Uterine smooth muscle cell (primary cell): Measurements from ENCODE around the gene CHD5. TPM values are rescaled to one million over a fixed set of nuclear protein-coding genes. Genes with fewer than 3 reads are reported as not detected.

Experiments
- total RNA-seq: library from RNA; depleted of rRNA; stranded (reverse); fragments of >200 nt; gene quantifications from 2 replicates; pipeline ENCODE4 v1.2.3, GENCODE V29; 2014

Gene CHD5
- total RNA-seq, result 0.11 and 0.12 TPM in 2 replicates

GRCh38 chr1:6180268-6180706 is at the start of gene CHD5:
CHD5 (minus strand) TSS chr1:6180321; CDS start chr1:6180023, 298 bp downstream.

GRCh38 chr1:6205849-6206519 is 25.9 kb upstream of the CHD5 start, which contains the start of gene RNF207:
RNF207 (plus strand) TSS chr1:6206119; CDS start chr1:6206536, 417 bp downstream.

GRCh38 chr1:6199298-6200187 is 19.4 kb upstream of the CHD5 start, which contains the start of gene RPL22:
RPL22 (minus strand) TSS chr1:6199595; CDS start chr1:6199573, 22 bp downstream.

Other genes with a start within 250 kb of the CHD5 start
- 7.5 and 9.2 TPM in 2 replicates for gene NPHP4, start 187.9 kb downstream of the CHD5 start, total RNA-seq
- 4.4 and 6.5 TPM in 2 replicates for gene KCNAB2, start 134.4 kb downstream of the CHD5 start, total RNA-seq
- gene RPL22, start 19.3 kb upstream of the CHD5 start, total RNA-seq, result 87.9 and 126 TPM in 2 replicates
- gene RNF207, start 25.8 kb upstream of the CHD5 start, total RNA-seq, result 12.1 and 16.4 TPM in 2 replicates
- 85.5 and 109 TPM in 2 replicates for gene ICMT, start 55.6 kb upstream of the CHD5 start, total RNA-seq
- gene HES3, start 63.9 kb upstream of the CHD5 start, total RNA-seq, result not detected in 2 replicates
- 3.0 and 7.9 TPM in 2 replicates for gene GPR153, start 80.8 kb upstream of the CHD5 start, total RNA-seq
- gene ACOT7, start 213.4 kb upstream of the CHD5 start, total RNA-seq, result 31.4 and 39.6 TPM in 2 replicates
- gene HES2, start 239.6 kb upstream of the CHD5 start, total RNA-seq, result under 0.01 TPM in 1 of 2 replicates, not detected in the other
- gene ESPN, start 244.5 kb upstream of the CHD5 start, total RNA-seq, result 0.62 TPM in 1 of 2 replicates, not detected in the other